ENCODE data around the gene KLHL34.

Gene KLHL34

GRCh38 chrX:21620234-21620633 lies 37.9 kb downstream of the KLHL34 start:
- no peak overlapping the region for H3K4me3 Mint-ChIP-seq
- H3K4me1 Mint-ChIP-seq = no peaks in the 10 kb centered on the region
- H3K36me3 Mint-ChIP-seq (ENCODE audit: low read depth) = no peaks in the 10 kb centered on the region
- H3K9me3 Mint-ChIP-seq = no peaks in the 10 kb centered on the region
- no peaks in the 10 kb centered on the region for H3K27me3 Mint-ChIP-seq (ENCODE audit: low read depth)
- TF ChIP-seq CTCF (IDR thresholded peaks at IDR 0.05; ENCODE audit: unreplicated experiment in 3 of 3) = no peak
- H3K27ac Mint-ChIP-seq = no peak overlapping the region

- no peak overlapping the region for H3K4me3 Mint-ChIP-seq
- no peaks in the 10 kb centered on the region for H3K27me3 Mint-ChIP-seq (ENCODE audit: low read depth)
- no peak overlapping the region for H3K27ac Mint-ChIP-seq
- TF ChIP-seq CTCF (IDR thresholded peaks at IDR 0.05; ENCODE audit: unreplicated experiment in 3 of 3) = no peak
- no peaks in the 10 kb centered on the region for H3K9me3 Mint-ChIP-seq
- H3K36me3 Mint-ChIP-seq (ENCODE audit: low read depth) = no peaks in the 10 kb centered on the region
- H3K4me1 Mint-ChIP-seq = no peaks in the 10 kb centered on the region
These were observed 41.7 kb downstream of the KLHL34 start for GRCh38 chrX:21616386-21616785.

GRCh38 chrX:21612154-21612553 lies 46.0 kb downstream of the KLHL34 start:
- no peak for TF ChIP-seq CTCF (IDR thresholded peaks at IDR 0.05; ENCODE audit: unreplicated experiment in 3 of 3)
- H3K36me3 Mint-ChIP-seq (ENCODE audit: low read depth) = no peaks in the 10 kb centered on the region
- no peaks in the 10 kb centered on the region for H3K9me3 Mint-ChIP-seq
- no peaks in the 10 kb centered on the region for H3K4me1 Mint-ChIP-seq
- H3K27ac Mint-ChIP-seq = no peak overlapping the region
- H3K4me3 Mint-ChIP-seq = no peak overlapping the region
- H3K27me3 Mint-ChIP-seq (ENCODE audit: low read depth) = no peaks in the 10 kb centered on the region

GRCh38 chrX:21610168-21610567 lies 48.0 kb downstream of the KLHL34 start:
- Mint-ChIP-seq H3K27ac (no peak overlapping the region), H3K4me3 (no peak overlapping the region), H3K36me3 (ENCODE audit: low read depth) (no peaks in the 10 kb centered on the region), H3K27me3 (ENCODE audit: low read depth) (no peaks in the 10 kb centered on the region), H3K4me1 (peaks cover 14% of the 10 kb centered on the region), H3K9me3 (no peaks in the 10 kb centered on the region)
- no peak for TF ChIP-seq CTCF (IDR thresholded peaks at IDR 0.05; ENCODE audit: unreplicated experiment in 3 of 3)

GRCh38 chrX:21606002-21606401 lies 52.1 kb downstream of the KLHL34 start:
- peaks cover 19% of the 10 kb centered on the region for H3K4me1 Mint-ChIP-seq
- peak overlapping the region in 2 of 3 experiments; percentile 11 to 14 for H3K27ac Mint-ChIP-seq
- H3K27me3 Mint-ChIP-seq (ENCODE audit: low read depth) = no peaks in the 10 kb centered on the region
- no peaks in the 10 kb centered on the region for H3K9me3 Mint-ChIP-seq
- no peaks in the 10 kb centered on the region for H3K36me3 Mint-ChIP-seq (ENCODE audit: low read depth)
- H3K4me3 Mint-ChIP-seq = no peak overlapping the region
- TF ChIP-seq CTCF (IDR thresholded peaks at IDR 0.05; ENCODE audit: unreplicated experiment in 3 of 3) = no peak
